HG03457 (cell line): Measurements from ENCODE around the gene CNOT6.
A peak's percentile ranks its signal among the peaks of the same experiment; 100 is the strongest.
"Not testable (repeated sequence)": the region's sequence is repeated elsewhere in the genome, so short reads cannot be mapped to it uniquely, and the experiment has no call there.

ENCODE experiments used
- ATAC-seq: cut with Tn5 transposase; IDR thresholded peaks from one replicate; pipeline ENCODE4 v1.9.1; 2021; ENCODE audit warnings: moderate number of reproducible peaks; ENCODE audit not compliant: unreplicated experiment

The CNOT6 gene

GRCh38 chr5:180494060-180494509, at the start of gene CNOT6:
Gene CNOT6 (plus strand): TSS chr5:180494379. CDS start chr5:180529277, 34,898 bp downstream.
- peak; percentile 94 for ATAC-seq

DNA sequence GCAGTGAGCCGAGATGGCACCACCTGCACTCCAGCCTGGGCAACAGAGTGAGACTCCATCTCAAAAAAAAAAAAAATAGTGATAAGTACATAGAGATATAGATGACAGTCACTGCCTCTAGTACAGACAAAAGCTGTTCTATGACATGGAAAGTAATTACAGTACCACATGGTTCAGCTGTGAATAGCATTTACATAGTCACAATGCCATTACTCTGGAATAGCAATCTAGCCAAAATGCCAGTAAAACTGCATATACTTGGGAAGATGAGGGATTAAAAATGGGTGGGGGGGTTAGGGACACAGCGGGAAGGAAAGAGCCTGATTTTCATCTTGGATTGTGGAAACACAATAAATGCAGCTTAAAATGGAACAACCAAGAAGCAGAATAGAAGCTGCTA, 39.4 kb upstream of the CNOT6 start:
- ATAC-seq: no peak

- ATAC-seq: no peak
Observed at GRCh38 chr5:180455872-180456271, 38.3 kb upstream of the CNOT6 start.

DNA sequence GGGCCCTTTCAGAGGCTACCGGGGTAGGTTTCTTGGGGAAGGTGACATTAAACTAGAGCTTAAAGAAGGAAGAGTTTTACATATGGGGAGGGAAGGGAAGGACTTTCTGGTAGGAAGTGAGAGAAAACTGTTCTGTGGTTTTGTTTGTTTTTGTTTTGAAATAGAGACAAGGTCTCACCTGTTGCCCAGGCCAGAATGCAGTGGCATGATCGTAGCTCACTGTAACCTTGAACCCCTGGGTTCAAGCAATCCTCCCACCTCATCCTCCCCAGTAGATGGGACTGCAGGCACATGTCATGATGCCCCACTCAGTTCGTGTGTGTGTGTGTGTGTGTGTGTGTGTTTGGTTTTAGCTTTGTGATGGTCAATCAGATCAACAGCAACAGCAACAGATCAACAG, 37.4 kb upstream of the CNOT6 start:
- ATAC-seq: no peak

GRCh38 chr5:180458852-180459673, 35.1 kb upstream of the CNOT6 start:
- ATAC-seq: not testable (repeated sequence)

- not testable (repeated sequence) for ATAC-seq
Observed at GRCh38 chr5:180459674-180460142, 34.5 kb upstream of the CNOT6 start.

DNA sequence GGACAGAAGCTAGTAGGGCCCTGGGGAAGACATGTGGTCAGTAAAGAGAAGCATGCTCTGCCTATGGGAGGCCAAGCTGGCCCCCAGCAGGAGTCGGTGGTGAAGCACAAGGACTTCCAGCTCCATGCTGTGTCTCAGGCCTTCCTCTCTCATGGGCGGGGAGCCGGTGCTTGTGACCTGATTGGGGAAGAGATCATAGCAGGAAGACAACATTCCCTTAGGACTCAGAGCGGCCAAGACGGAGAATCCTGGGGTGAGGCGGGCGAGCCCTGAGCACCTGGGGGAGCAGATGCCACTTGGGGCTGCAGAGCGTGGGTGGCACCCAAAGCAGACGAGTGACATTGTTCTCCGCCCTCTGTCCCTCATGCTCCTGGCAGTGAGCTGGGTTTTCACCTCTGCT, 33.3 kb upstream of the CNOT6 start:
- no peak for ATAC-seq

- no peak for ATAC-seq
Observed at GRCh38 chr5:180461303-180461702, 32.9 kb upstream of the CNOT6 start.

- ATAC-seq: no peak
Observed at GRCh38 chr5:180463216-180463900, 30.8 kb upstream of the CNOT6 start.

GRCh38 chr5:180463916-180464602, 30.1 kb upstream of the CNOT6 start:
- ATAC-seq: no peak

DNA sequence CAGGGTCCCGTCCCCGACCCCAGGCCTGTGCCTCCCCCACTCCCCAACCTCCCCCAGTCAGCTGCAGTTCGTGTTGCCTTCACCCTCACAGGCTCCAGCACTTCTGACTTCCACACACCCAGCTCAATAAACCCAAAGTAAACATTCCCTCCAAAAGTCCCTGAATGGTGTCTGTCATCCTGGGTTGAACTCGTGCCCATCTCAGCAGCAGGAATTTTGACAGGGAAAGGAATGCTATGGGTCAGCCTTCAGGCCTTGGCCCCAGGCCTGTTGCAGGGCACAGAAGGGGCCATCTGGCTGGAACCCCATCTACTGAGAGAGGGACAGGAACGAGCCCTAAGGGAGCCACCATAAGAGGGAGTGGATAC, 29.6 kb upstream of the CNOT6 start:
- ATAC-seq: no peak

DNA sequence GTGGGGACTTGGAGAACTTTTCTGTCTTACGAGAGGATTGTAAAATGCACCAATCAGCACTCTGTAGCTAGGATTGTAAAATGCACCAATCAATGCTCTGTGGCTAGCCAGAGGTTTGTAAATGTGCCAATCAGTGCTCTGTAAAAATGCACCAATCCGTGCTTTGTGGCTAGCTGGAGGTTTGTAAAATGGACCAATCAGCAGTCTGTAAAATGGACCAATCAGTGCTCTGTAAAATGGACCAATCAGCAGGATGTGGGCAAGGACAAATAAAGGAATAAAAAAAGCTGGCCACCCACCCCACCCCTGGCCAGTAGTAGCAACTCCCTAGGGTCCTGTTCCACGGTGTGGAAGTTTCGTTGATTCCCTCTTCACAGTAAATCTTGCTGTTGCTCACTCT, 29.1 kb upstream of the CNOT6 start:
- not testable (repeated sequence) for ATAC-seq

DNA sequence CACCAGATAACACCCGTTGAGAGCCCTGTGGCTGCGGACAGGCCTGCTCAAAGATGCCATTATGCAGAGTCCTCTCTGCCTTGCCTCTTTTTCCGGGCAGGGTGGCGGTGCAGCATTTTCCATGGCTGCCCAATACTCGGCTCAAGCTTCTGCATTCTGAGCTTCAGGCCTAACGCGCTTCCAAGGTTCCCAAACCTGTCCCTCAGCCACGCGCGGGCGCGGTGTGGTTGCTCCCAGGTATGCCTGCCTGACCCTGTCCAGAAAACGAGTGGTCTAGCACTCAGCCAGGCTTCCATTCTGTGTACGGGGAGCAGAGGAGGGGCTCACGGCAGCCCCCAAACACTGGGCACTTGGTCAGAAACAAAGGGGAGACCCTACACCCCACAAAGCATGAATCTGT, 27.9 kb upstream of the CNOT6 start:
- no peak for ATAC-seq

DNA sequence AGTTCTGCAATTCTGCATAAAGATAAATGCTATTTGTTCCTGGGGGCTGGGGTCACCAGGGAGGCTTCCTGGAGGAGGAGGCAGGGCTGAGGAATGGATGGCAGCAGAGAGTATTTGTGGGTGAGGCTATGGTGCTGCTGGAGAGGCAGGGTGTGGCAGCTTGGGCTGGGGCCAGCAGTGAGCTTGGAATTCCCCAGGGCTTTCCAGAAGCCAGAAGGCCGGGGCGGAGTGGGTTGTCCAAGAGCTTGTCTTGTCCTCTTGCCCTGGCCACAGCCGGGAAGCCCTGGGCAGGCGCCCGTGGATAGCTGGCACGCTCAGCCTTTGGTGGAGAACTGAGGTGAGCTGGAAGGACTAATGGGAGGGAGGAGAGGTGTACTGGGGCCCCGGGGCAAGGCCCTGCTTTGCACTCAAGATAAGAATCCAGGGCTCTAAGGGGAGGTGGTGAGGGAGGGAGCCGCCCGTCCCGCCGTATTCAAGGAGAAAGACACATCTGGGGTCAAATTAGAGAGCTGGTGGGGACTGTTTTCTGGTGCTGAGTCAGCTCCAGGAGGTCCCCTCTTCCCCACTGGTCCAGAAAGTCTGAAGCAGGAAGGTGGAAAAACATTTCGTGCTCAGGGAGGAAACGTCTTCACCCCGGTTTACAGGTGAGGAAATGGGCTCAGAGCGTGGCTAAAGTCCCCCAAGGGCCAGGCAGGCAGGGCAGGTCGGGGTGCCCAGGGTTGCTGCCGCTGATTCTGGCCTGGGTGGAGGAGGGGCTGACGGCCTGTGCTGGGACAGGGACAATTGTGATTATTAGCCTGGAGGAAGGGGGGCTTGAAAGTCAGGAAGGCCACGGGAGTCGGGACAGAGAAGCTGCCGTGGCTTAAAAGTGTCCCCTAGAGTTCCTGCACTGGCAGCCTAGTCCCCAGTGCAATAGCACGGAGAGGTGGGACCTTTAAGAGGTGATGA, 26.9 kb upstream of the CNOT6 start:
- no peak for ATAC-seq

DNA sequence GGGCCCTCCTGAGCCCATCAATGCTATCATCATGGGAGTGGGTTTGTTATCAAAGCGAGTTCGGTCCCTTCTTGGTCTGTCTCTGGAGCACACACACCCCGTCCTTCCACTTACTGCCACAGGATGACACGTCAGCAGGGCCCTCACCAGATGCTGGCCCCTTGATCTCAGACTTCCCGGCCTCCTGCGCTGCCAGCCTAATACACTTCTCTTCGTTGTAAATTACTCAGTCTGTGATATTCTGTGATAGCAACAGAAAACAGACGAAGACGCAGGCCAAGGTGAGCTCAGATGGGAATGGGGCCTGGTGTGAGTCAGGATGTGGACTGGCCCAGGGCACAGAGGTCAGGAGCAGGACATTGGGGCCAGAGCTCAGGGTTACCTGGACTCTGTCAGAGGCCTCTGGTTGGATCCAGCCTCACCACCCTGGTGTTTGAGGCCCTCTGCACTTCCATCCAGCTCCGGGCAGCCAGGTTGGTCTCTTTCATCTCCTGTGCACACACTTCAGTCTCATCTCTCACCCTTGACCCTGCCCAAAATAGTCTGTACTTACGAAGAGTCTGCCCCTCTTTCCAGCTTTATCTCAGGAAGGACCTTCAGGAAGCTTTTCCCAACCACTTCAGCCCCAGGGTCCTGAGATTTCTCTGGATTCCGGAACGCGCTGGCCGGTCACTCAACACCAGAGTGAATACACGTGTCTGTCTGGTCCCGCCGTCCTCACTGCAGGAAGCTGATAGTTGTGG, 26.0 kb upstream of the CNOT6 start:
- no peak for ATAC-seq

DNA sequence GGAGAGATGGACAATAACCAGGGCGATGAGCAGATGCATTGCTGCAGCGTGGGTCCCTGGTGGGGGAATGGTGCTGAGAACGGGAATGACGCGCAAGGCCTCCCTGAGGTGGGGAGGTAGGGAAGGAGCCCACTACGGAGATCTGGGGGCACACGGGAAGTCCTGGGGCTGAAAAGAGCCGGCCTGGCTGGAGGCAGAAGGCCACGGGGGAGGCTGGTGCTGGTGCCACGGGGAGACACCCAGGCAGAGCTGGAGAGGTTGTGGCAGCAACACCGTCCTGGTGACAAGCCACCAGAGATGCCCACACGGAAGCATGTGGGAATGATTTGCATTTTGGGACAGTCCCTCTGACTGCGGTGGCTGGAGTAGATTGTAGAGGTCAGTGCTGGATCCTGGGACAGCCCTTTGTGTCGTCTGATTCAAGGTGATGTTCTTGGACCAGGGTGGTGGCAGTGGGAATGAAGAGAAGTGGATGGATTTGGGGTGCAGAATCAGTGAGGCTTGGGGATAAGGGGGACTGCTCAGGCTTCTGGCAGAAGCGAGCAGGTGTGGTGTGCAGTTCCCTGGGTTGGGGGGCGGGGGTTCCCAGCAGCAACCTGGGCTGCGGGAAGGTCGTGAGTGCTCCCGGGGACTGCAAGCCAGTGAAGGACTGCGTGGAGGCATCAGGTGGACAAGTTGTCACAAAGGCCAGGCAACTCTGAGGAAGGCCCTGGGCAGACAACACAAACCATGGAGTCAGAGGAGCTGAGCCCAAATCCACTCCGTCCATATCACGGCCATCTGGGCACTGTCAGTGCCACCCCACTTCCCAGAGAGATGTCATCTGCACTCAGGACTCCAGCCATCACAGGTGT, 25.2 kb upstream of the CNOT6 start:
- ATAC-seq: no peak

GRCh38 chr5:180469586-180469865, 24.7 kb upstream of the CNOT6 start:
- no peak for ATAC-seq

GRCh38 chr5:180469866-180470265, 24.3 kb upstream of the CNOT6 start:
- no peak for ATAC-seq

DNA sequence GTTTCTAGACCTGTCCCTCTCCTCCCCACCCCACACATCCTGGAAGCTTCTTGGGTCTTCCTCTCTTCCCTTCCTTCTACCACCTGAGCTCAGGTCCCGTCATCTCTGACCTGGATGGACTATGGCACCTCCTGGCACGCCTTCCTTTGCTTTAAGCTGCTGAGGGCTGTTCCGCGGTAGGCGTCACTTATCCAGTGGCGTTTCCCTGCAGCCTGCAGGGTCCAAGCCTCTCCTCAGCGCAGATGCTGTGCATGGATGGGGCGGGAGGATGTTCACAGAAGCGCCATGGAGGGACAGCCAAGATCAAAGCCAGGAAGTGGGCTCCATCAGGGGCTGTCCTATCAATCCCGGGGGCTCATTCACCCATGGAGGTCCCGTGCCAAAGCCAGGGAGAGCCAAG, 23.8 kb upstream of the CNOT6 start:
- no peak for ATAC-seq
